CD4-positive, alpha-beta T cell (primary cell): ENCODE results near the gene AP3M1. TPM values are rescaled to one million over a fixed set of nuclear protein-coding genes. Genes with fewer than 3 reads are reported as not detected.

Source experiments
- ATAC-seq: fragments of 200-7000 bp; cut with Tn5 transposase; one replicate; pipeline ENCODE4 v1.10.0; 2022; ENCODE audit warnings: mild to moderate bottlenecking; ENCODE audit not compliant: poor library complexity
- CTCF ChIA-PET: fragments of 350-600 bp; sonication (Branson Sonifier 250); formaldehyde crosslinking; loops from one replicate; lab custom pipeline; 2021; ENCODE audit warnings: antibody characterized with exemption, inconsistent platforms; lab: Charles Lee
- POLR2A ChIA-PET: fragments of 350-600 bp; sonication (Branson Sonifier 250); formaldehyde crosslinking; loops from one replicate; lab custom pipeline; 2021; ENCODE audit warnings: antibody characterized with exemption, inconsistent platforms; lab: Charles Lee
- DNase-seq, 14 experiments: peaks; one replicate each; pipeline ENCODE4 v3.0.0-alpha.2; 2013 to 2020; ENCODE audit warnings: mixed read lengths in 2 of 14
- H3K27ac ChIP-seq, 2 donors: one replicate each; pipeline versions ENCODE4 v1.5.1 to v1.7.0; 2013; ENCODE audit warnings: low read length in 2 of 2, low read depth in 1 of 2, mild to moderate bottlenecking in 1 of 2
- H3K27me3 ChIP-seq, 2 experiments: 1 replicate in 1 of 2; 2 replicates in 1 of 2; pipeline versions ENCODE4 v1.6.1 to v1.7.0; 2013; ENCODE audit warnings: low read length in 2 of 2, control low read depth in 1 of 2, mild to moderate bottlenecking in 1 of 2, moderate library complexity in 1 of 2; ENCODE audit not compliant: insufficient read depth in 2 of 2, control insufficient read depth in 1 of 2
- H3K36me3 ChIP-seq: one replicate; pipeline ENCODE4 v1.6.1; 2013; ENCODE audit warnings: low read length, control low read depth; ENCODE audit not compliant: insufficient read depth
- H3K4me1 ChIP-seq: one replicate; pipeline ENCODE4 v1.6.1; 2013; ENCODE audit warnings: low read length, control low read depth; ENCODE audit not compliant: insufficient read depth
- H3K4me3 ChIP-seq: one replicate; pipeline ENCODE4 v1.5.1; 2013; ENCODE audit warnings: mild to moderate bottlenecking, low read length, moderate library complexity
- H3K9me3 ChIP-seq, 2 experiments: 1 replicate in 1 of 2; 2 replicates in 1 of 2; pipeline versions ENCODE4 v1.6.1 to v1.7.0; 2013; ENCODE audit warnings: low read length in 2 of 2, mild to moderate bottlenecking in 2 of 2, control low read depth in 1 of 2, moderate library complexity in 1 of 2; ENCODE audit not compliant: control insufficient read depth in 1 of 2, insufficient read depth in 1 of 2
- H3K27ac Mint-ChIP-seq: one replicate; pipeline ENCODE4 v1.8.0; 2020; ENCODE audit warnings: mixed read lengths
- H3K27me3 Mint-ChIP-seq: one replicate; pipeline ENCODE4 v1.8.0; 2021; ENCODE audit warnings: mixed read lengths
- H3K36me3 Mint-ChIP-seq: one replicate; pipeline ENCODE4 v1.8.0; 2021; ENCODE audit warnings: low read depth, mixed read lengths
- H3K4me1 Mint-ChIP-seq: one replicate; pipeline ENCODE4 v1.8.0; 2021; ENCODE audit warnings: low read depth, mixed read lengths
- H3K4me3 Mint-ChIP-seq: one replicate; pipeline ENCODE4 v1.8.0; 2020; ENCODE audit warnings: mild to moderate bottlenecking, mixed read lengths
- H3K9me3 Mint-ChIP-seq: one replicate; pipeline ENCODE4 v1.8.0; 2020; ENCODE audit warnings: mixed read lengths
- intact Hi-C, 2 experiments: fragments of 100-400 bp; cut with DNase I in 1 of 2; cut with micrococcal nuclease in 1 of 2; formaldehyde crosslinking; loops; one replicate each; pipeline versions ENCODE4 v1.15.1 to v1.9.0; 2023 to 2025; cut with DNase I, micrococcal nuclease
- polyA plus RNA-seq, 2 donors: library from polyadenylated mRNA; unstranded; fragments of 120-200 nt; gene quantifications; one replicate each; pipeline ENCODE4 v1.2.1, GENCODE V29; 2013
- total RNA-seq, 174 experiments: library from RNA in 2 of 174; stranded (reverse) in 2 of 174; gene quantifications; one replicate each; pipeline ENCODE4 v1.2.3 and lab custom pipeline; 2021 to 2026
- TF ChIP-seq, protein P1 (sequence below): fragments of 200-600 bp; IDR thresholded peaks from one replicate; pipeline ENCODE4 v1.8.0; 2022; ENCODE audit warnings: antibody characterized with exemption, mild to moderate bottlenecking

Gene AP3M1, protein sequence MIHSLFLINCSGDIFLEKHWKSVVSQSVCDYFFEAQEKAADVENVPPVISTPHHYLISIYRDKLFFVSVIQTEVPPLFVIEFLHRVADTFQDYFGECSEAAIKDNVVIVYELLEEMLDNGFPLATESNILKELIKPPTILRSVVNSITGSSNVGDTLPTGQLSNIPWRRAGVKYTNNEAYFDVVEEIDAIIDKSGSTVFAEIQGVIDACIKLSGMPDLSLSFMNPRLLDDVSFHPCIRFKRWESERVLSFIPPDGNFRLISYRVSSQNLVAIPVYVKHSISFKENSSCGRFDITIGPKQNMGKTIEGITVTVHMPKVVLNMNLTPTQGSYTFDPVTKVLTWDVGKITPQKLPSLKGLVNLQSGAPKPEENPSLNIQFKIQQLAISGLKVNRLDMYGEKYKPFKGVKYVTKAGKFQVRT
- total RNA-seq (10 to 100 TPM; 14.8 to 17.6 TPM), total RNA-seq (lab: John Stamatoyannopoulos, UW) (28.2 to 136 (median 68.6) reads per million in 172 experiments)
- polyA plus RNA-seq (2013, experiment 1 of 2) = 28.1 TPM
- 24.2 TPM for polyA plus RNA-seq (2013, experiment 2 of 2)

DNA sequence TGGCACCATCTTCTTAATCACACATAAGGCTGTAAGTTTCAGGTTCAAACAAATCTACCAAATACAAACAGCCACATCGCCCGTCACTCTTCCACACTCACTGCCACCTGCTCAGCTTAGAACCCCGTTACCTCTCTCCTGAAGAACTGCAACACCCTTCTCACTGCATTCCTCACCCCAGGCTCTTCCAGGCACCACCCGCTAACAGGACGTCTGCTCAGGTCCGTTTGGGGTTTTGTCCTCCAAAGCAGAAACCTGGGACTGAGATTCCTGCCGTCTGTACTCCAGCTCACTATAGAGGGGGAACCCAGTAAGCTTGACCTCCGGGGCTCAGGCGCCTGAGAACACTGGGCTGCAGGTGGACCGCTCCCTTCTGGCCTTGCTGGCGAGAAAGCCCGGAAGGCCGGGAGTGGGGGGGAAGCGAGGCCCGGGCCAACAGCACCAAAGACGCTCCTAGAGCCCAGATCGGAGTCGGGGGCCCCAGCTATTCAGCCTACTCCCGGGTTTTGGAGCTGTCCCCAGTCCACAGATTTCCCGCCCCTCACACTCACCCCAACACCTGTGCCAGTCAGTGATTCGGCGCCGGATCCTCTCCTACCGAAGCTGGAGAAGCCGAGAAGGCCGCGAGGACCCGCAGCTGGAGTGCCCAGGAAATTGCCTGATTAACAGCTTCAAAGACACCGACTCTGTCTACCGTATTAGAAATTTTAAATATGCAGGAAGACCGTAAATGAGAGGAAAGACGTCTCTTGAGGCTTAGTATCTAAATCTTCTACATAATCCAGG is at the start of gene AP3M1:
TSS of gene AP3M1 (minus strand) at position 625 of the 786 bp plus-strand sequence. CDS start 12,449 bp downstream, outside the sequence.
- Mint-ChIP-seq H3K27ac (peak within 1 kb of the TSS; percentile 70), H3K27me3 (no peaks in the 10 kb centered on the region), H3K4me1 (peaks cover 53% of the 10 kb centered on the region), H3K36me3 (peaks cover 18% of the 10 kb centered on the region), H3K4me3 (no peak within 1 kb of the TSS), H3K9me3 (no peaks in the 10 kb centered on the region)
- Histone ChIP-seq H3K4me1 (peaks cover 26% of the 10 kb centered on the region), H3K27me3 (no peaks in the 10 kb centered on the region), H3K9me3 (no peaks in the 10 kb centered on the region), H3K36me3 (peaks cover 7% of the 10 kb centered on the region), H3K27ac (peak within 1 kb of the TSS; percentile 77 to 95), H3K4me3 (peak within 1 kb of the TSS; percentile 68)
- DNase-seq = peak in 11 of 14 experiments; percentile 67 to 88 (median 76)
- ChIA-PET POLR2A (interaction anchor here (0.6 to 2.9 kb wide), 24 partner anchors 12 to 1060 kb away, joined by 3 to 58 read pairs (median 4); partner anchors contain the start of genes CAMK2G, CHCHD1, SAMD8 and VDAC2), CTCF (interaction anchor here (1.1 to 2.0 kb wide), 8 partner anchors 13 to 1085 kb away, joined by 3 to 11 read pairs (median 4); partner anchors contain the start of gene COMTD1)
- ATAC-seq = peak; percentile 66
- TF ChIP-seq, protein P1, sequence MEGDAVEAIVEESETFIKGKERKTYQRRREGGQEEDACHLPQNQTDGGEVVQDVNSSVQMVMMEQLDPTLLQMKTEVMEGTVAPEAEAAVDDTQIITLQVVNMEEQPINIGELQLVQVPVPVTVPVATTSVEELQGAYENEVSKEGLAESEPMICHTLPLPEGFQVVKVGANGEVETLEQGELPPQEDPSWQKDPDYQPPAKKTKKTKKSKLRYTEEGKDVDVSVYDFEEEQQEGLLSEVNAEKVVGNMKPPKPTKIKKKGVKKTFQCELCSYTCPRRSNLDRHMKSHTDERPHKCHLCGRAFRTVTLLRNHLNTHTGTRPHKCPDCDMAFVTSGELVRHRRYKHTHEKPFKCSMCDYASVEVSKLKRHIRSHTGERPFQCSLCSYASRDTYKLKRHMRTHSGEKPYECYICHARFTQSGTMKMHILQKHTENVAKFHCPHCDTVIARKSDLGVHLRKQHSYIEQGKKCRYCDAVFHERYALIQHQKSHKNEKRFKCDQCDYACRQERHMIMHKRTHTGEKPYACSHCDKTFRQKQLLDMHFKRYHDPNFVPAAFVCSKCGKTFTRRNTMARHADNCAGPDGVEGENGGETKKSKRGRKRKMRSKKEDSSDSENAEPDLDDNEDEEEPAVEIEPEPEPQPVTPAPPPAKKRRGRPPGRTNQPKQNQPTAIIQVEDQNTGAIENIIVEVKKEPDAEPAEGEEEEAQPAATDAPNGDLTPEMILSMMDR = no peak
- intact Hi-C loops = loop anchor here (1.0 to 10.0 kb wide), 11 partner anchors 62 to 1082 kb away; partner anchors contain the start of genes KAT6B (in 2 of the 2), CAMK2G (in 1 of the 2), CHCHD1 (in 1 of the 2) and SAMD8 (in 1 of the 2)

DNA sequence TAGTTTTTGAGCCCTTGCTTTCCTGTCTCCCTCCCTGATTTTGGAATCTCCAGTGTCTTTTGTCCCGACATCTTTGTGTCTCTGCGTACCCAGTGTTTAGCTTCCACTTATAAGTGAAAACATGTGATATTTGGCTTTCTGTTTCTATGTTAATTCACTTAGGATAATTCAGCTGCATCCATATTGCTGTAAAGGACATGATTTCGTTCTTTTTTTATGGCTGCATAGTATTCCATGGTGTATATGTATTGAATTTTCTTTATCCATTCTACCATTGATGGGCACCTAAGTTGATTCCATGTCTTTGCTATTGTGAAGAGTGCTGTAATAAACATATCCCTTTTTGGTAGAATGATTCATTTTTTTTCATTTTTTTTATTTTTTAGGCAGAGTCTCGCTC is 48.7 kb upstream of the AP3M1 start:
- no peak overlapping the region for H3K4me3 Mint-ChIP-seq
- no peaks in the 10 kb centered on the region for H3K27me3 Mint-ChIP-seq
- H3K4me1 Mint-ChIP-seq = peaks cover 17% of the 10 kb centered on the region
- H3K4me3 ChIP-seq = no peak overlapping the region
- H3K27me3 ChIP-seq = no peaks in the 10 kb centered on the region
- H3K36me3 ChIP-seq = peaks cover 19% of the 10 kb centered on the region
- H3K27ac Mint-ChIP-seq = no peak overlapping the region
- no peaks in the 10 kb centered on the region for H3K9me3 ChIP-seq
- TF ChIP-seq, protein P1 = no peak
- H3K36me3 Mint-ChIP-seq = peaks cover 20% of the 10 kb centered on the region
- H3K27ac ChIP-seq = no peak overlapping the region
- CTCF ChIA-PET = interaction anchor here (0.6 kb wide), 2 partner anchors 15 to 453 kb away, joined by 3 read pairs; no protein-coding TSS in a partner anchor
- no peaks in the 10 kb centered on the region for H3K4me1 ChIP-seq
- ATAC-seq (no peak), DNase-seq (no peak)
- intact Hi-C loops = no loop called here
- POLR2A ChIA-PET = no interaction called here
- no peaks in the 10 kb centered on the region for H3K9me3 Mint-ChIP-seq

DNA sequence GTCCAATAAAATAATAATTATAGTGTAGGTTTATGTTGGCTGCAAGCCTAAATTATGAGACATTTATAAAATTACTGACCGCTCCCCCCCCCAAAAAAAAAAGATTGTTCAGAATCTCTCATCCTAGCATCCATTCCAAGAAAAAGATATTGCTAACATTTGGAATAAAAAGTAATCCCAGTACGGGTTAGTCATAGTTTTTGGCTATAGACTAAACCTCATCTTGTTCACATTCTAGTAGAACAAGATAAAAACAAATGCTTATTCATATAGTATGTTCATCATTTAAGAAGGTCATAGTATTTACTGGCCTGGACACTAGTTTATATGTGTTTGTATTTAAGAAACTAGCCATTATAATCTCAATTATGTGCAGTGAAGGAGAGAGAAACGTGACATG is 44.4 kb upstream of the AP3M1 start:
- peak overlapping the region; percentile 8 for H3K27ac Mint-ChIP-seq
- POLR2A ChIA-PET = interaction anchor here (0.6 kb wide), 1 partner anchor 32 kb away, joined by 3 read pairs; no protein-coding TSS in a partner anchor
- no peaks in the 10 kb centered on the region for H3K36me3 ChIP-seq
- TF ChIP-seq, protein P1 = no peak
- DNase-seq = no peak
- no peak overlapping the region for H3K4me3 Mint-ChIP-seq
- intact Hi-C loops = loop anchor here in 1 of 2 experiments (1.0 kb wide), 2 partner anchors 19 to 44 kb away; partner anchors contain the start of gene ADK
- no peak overlapping the region for H3K27ac ChIP-seq
- H3K36me3 Mint-ChIP-seq = no peaks in the 10 kb centered on the region
- CTCF ChIA-PET = interaction anchor here (1.4 kb wide), 1 partner anchor 19 kb away, joined by 3 read pairs; no protein-coding TSS in a partner anchor
- H3K27me3 ChIP-seq = no peaks in the 10 kb centered on the region
- no peak for ATAC-seq
- H3K27me3 Mint-ChIP-seq = no peaks in the 10 kb centered on the region
- H3K4me3 ChIP-seq = no peak overlapping the region
- no peaks in the 10 kb centered on the region for H3K9me3 ChIP-seq
- H3K9me3 Mint-ChIP-seq = no peaks in the 10 kb centered on the region
- peaks cover 19% of the 10 kb centered on the region for H3K4me1 ChIP-seq
- peaks cover 46% of the 10 kb centered on the region for H3K4me1 Mint-ChIP-seq
